K562 (cell line): Measurements from ENCODE around the gene SKIC2. TPM values are rescaled to one million over a fixed set of nuclear protein-coding genes. Genes with fewer than 3 reads are reported as not detected.

Source experiments
- CCAR2 ChIP-seq: fragments of 200-400 bp; formaldehyde crosslinking; IDR thresholded peaks from 2 replicates; pipeline ENCODE4 v1.6.1; 2017; ENCODE audit warnings: mild to moderate bottlenecking, low read depth, low read length
- EP300 ChIP-seq: IDR thresholded peaks from 2 replicates; pipeline ENCODE4 v1.6.1; 2012; ENCODE audit warnings: low read length, improper control_type of control experiment
- ETV6 ChIP-seq, 3 experiments: fragments of 150-350 bp in 1 of 3; sonication (generic) in 1 of 3; formaldehyde crosslinking in 1 of 3; IDR thresholded peaks; 2 replicates each; pipeline versions ENCODE4 v1.6.1 to v1.8.0; 2014 to 2022; ENCODE audit warnings: borderline replicate concordance in 2 of 3, low read depth in 2 of 3, antibody characterized with exemption in 1 of 3, low read length in 1 of 3, mild to moderate bottlenecking in 1 of 3, missing genetic modification reagents in 1 of 3
- HNRNPK ChIP-seq: fragments of 200-400 bp; formaldehyde crosslinking; IDR thresholded peaks from one replicate; pipeline ENCODE4 v1.6.1; 2018; ENCODE audit warnings: mild to moderate bottlenecking, low read depth, low read length; ENCODE audit not compliant: poor library complexity, severe bottlenecking
- MEF2A ChIP-seq: IDR thresholded peaks from 2 replicates; pipeline ENCODE4 v1.6.1; 2011; ENCODE audit warnings: low read depth, mild to moderate bottlenecking, low read length, moderate library complexity; ENCODE audit not compliant: control insufficient read depth
- MTA1 ChIP-seq: fragments of 450-650 bp; IDR thresholded peaks from 2 replicates; pipeline ENCODE4 v1.6.1; 2017; ENCODE audit warnings: borderline replicate concordance
- NFE2 ChIP-seq: IDR thresholded peaks from 2 replicates; pipeline ENCODE4 v1.6.1; 2014; ENCODE audit warnings: antibody characterized with exemption, low read depth
- SMARCE1 ChIP-seq: fragments of 450-650 bp; IDR thresholded peaks from 2 replicates; pipeline ENCODE4 v1.7.1; 2016; ENCODE audit warnings: mild to moderate bottlenecking
- UBTF ChIP-seq, 2 experiments: IDR thresholded peaks; 2 replicates each; pipeline ENCODE4 v1.6.1; 2012; ENCODE audit warnings: improper control_type of control experiment in 2 of 2, low read depth in 2 of 2, low read length in 2 of 2, borderline replicate concordance in 1 of 2
- ZBTB11 ChIP-seq, 3 experiments: fragments of 200-800 bp in 1 of 3; fragments of 250-450 bp in 1 of 3; fragments of 450-650 bp in 1 of 3; sonication (Bioruptor Pico) in 1 of 3; sonication (Bioruptor generic) in 1 of 3; formaldehyde crosslinking in 1 of 3; IDR thresholded peaks; 2 replicates each; pipeline versions ENCODE4 v1.6.1 to v1.8.0; 2016 to 2022; ENCODE audit warnings: mild to moderate bottlenecking in 2 of 3, missing genetic modification characterization in 2 of 3, missing compliant biosample characterization in 1 of 3, moderate library complexity in 1 of 3
- ZNF512 ChIP-seq: IDR thresholded peaks from 2 replicates; pipeline ENCODE4 v1.6.1; 2016; ENCODE audit warnings: missing genetic modification characterization, missing compliant biosample characterization
- ZNF740 ChIP-seq, 3 experiments: fragments of 200-800 bp in 1 of 3; sonication (Bioruptor generic) in 1 of 3; sonication (generic) in 1 of 3; formaldehyde crosslinking in 1 of 3; IDR thresholded peaks; 2 replicates each; pipeline versions ENCODE4 v1.6.1 to v1.8.0; 2016 to 2022; ENCODE audit warnings: mild to moderate bottlenecking in 2 of 3, missing compliant biosample characterization in 2 of 3, missing genetic modification characterization in 2 of 3, missing genetic modification reagents in 1 of 3
- polyA plus RNA-seq, 8 experiments: library from polyadenylated mRNA; depleted of rRNA in 4 of 8; stranded (reverse) in 5 of 8; unstranded in 3 of 8; fragments of >200 nt; fragmentation: Nextera tagmentation in 2 of 8; fragmentation: Illumina TruSeq in 1 of 8; extraction: Ambion mirVana in 2 of 8; extraction: Trizol in 1 of 8; gene quantifications; 2 replicates each; pipeline versions ENCODE4 v1.2.1 to v1.2.3, GENCODE V29; 2011 to 2014; ENCODE audit warnings: inconsistent platforms in 1 of 8, missing spikeins in 1 of 8
- total RNA-seq, 7 experiments: library from RNA; depleted of rRNA in 6 of 7; stranded (reverse); fragments of >200 nt in 6 of 7; fragmentation: Illumina TruSeq in 2 of 7; extraction: Trizol in 2 of 7; gene quantifications; 2 replicates each; pipeline versions ENCODE4 v1.2.1 to v1.2.3, GENCODE V29; 2011 to 2021; ENCODE audit warnings: low replicate concordance in 1 of 7

The SKIC2 gene
- total and polyA plus RNA-seq, 9 of the 15 experiments (the other 6 are each of a cell fraction or from before 2014, with no cell fraction given): 3.3 to 94.6 (median 38.8) TPM

GRCh38 chr6:31969712-31970603 lies 11.0 kb downstream of the SKIC2 start (continued):
- peak in 1 of 3 experiments; percentile 19; a peak in 2 of 6 replicates for TF ChIP-seq ZBTB11 (CRISPR knock-in tag; IDR thresholded peaks at IDR 0.05)
- TF ChIP-seq ZNF740 (CRISPR knock-in tag; IDR thresholded peaks at IDR 0.05): peak; percentile 68; the same call in 1 of the 2 replicates
- TF ChIP-seq ZNF740 (tag; IDR thresholded peaks at IDR 0.05): no peak
- no peak for TF ChIP-seq CCAR2
- peak; percentile 75; the same call in 1 of the 2 replicates for TF ChIP-seq SMARCE1
- peak; percentile 70; the same call in 1 of the 2 replicates for TF ChIP-seq EP300
- TF ChIP-seq ZNF512 (tag): no peak
- no peak for TF ChIP-seq MEF2A
- peak in 1 of 2 experiments; percentile 63; a peak in 1 of 4 replicates for TF ChIP-seq UBTF (IDR thresholded peaks at IDR 0.05; ENCODE audit: borderline replicate concordance in 1 of 2, low read depth in 2 of 2, low read length in 2 of 2)
- TF ChIP-seq ETV6 (IDR thresholded peaks at IDR 0.05; ENCODE audit: borderline replicate concordance in 1 of 2, low read depth in 2 of 2, low read length in 1 of 2): no peak
- no peak for TF ChIP-seq ETV6 (CRISPR knock-in tag; IDR thresholded peaks at IDR 0.05; ENCODE audit: borderline replicate concordance)
- 0 out of 2 replicates have a peak, but pooled peaks have one; percentile 17 for TF ChIP-seq MTA1
- TF ChIP-seq HNRNPK: no peak
- peak; percentile 96 for TF ChIP-seq NFE2
